ENCODE results near the gene CAVIN4.

- TF ChIP-seq SMC3 (IDR thresholded peaks at IDR 0.05) (peak; percentile 44), POLR2A (IDR thresholded peaks at IDR 0.05; ENCODE audit: low read length) (no peak), RNF2 (IDR thresholded peaks at IDR 0.05; ENCODE audit: borderline replicate concordance, low read depth) (no peak), RFX5 (IDR thresholded peaks at IDR 0.05) (no peak), HDAC2 (IDR thresholded peaks at IDR 0.05) (no peak), MAZ (IDR thresholded peaks at IDR 0.05; ENCODE audit: borderline replicate concordance, low read depth, low read length) (no peak), JUN (IDR thresholded peaks at IDR 0.05) (no peak), MAFK (IDR thresholded peaks at IDR 0.05; ENCODE audit: partially characterized antibody) (no peak)
- TF ChIP-seq, protein P1, sequence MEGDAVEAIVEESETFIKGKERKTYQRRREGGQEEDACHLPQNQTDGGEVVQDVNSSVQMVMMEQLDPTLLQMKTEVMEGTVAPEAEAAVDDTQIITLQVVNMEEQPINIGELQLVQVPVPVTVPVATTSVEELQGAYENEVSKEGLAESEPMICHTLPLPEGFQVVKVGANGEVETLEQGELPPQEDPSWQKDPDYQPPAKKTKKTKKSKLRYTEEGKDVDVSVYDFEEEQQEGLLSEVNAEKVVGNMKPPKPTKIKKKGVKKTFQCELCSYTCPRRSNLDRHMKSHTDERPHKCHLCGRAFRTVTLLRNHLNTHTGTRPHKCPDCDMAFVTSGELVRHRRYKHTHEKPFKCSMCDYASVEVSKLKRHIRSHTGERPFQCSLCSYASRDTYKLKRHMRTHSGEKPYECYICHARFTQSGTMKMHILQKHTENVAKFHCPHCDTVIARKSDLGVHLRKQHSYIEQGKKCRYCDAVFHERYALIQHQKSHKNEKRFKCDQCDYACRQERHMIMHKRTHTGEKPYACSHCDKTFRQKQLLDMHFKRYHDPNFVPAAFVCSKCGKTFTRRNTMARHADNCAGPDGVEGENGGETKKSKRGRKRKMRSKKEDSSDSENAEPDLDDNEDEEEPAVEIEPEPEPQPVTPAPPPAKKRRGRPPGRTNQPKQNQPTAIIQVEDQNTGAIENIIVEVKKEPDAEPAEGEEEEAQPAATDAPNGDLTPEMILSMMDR (IDR thresholded peaks at IDR 0.05): peak; percentile 55
These were observed 23.3 kb downstream of the CAVIN4 start for GRCh38 chr9:100601216-100601615.
